Astrocyte (in vitro differentiated cells and primary cell): ENCODE data around the gene PTPRU. TPM values are rescaled to one million over a fixed set of nuclear protein-coding genes. Genes with fewer than 3 reads are reported as not detected.

Experiments
- DNase-seq: peaks from one replicate; pipeline ENCODE4 v3.0.0-alpha.2; 2010; ENCODE audit warnings: low read depth
- FAIRE-seq: peaks from 2 replicates; lab custom pipeline; 2011; peaks lifted over from hg19 to GRCh38; lab: Jason Lieb, UNC
- H2AFZ ChIP-seq: 2 replicates; pipeline ENCODE4 v1.6.0; 2012; ENCODE audit warnings: low read depth, low read length, inconsistent platforms
- H3K27ac ChIP-seq: 2 replicates; pipeline ENCODE4 v1.5.1; 2011; ENCODE audit warnings: low read depth, low read length, inconsistent platforms
- H3K27me3 ChIP-seq: 2 replicates; pipeline ENCODE4 v1.6.0; 2011; ENCODE audit warnings: low read length, inconsistent platforms; ENCODE audit not compliant: insufficient read depth
- H3K36me3 ChIP-seq: 2 replicates; pipeline ENCODE4 v1.5.1; 2011; ENCODE audit warnings: low read length, inconsistent platforms; ENCODE audit not compliant: insufficient read depth
- H3K4me1 ChIP-seq: 2 replicates; pipeline ENCODE4 v1.5.1; 2011; ENCODE audit warnings: low read length, inconsistent platforms; ENCODE audit not compliant: insufficient read depth
- H3K4me2 ChIP-seq: 2 replicates; pipeline ENCODE4 v1.6.0; 2012; ENCODE audit warnings: low read length, inconsistent platforms
- H3K4me3 ChIP-seq: 2 replicates; pipeline ENCODE4 v1.5.1; 2011; ENCODE audit warnings: low read depth, mild to moderate bottlenecking, low read length, inconsistent platforms; ENCODE audit not compliant: insufficient read depth
- H3K79me2 ChIP-seq: 2 replicates; pipeline ENCODE4 v1.6.0; 2012; ENCODE audit warnings: mild to moderate bottlenecking, low read length, inconsistent platforms; ENCODE audit not compliant: insufficient read depth
- H3K9ac ChIP-seq: 2 replicates; pipeline ENCODE4 v1.6.0; 2012; ENCODE audit warnings: mild to moderate bottlenecking, low read length, inconsistent platforms
- H3K9me3 ChIP-seq: 2 replicates; pipeline ENCODE4 v1.5.1; 2012; ENCODE audit warnings: low read depth, mild to moderate bottlenecking, low read length, inconsistent platforms; ENCODE audit not compliant: insufficient read depth
- H4K20me1 ChIP-seq: 2 replicates; pipeline ENCODE4 v1.6.0; 2012; ENCODE audit warnings: low read length, inconsistent platforms; ENCODE audit not compliant: insufficient read depth
- H3K27ac Mint-ChIP-seq: one replicate; pipeline ENCODE4 v1.8.0; 2021; ENCODE audit warnings: mild to moderate bottlenecking, mixed read lengths; ENCODE audit not compliant: unreplicated experiment
- H3K27me3 Mint-ChIP-seq: one replicate; pipeline ENCODE4 v1.8.0; 2021; ENCODE audit warnings: low read depth, mixed read lengths; ENCODE audit not compliant: unreplicated experiment
- H3K36me3 Mint-ChIP-seq: one replicate; pipeline ENCODE4 v1.8.0; 2021; ENCODE audit warnings: low read depth, mixed read lengths; ENCODE audit not compliant: unreplicated experiment
- H3K4me1 Mint-ChIP-seq: one replicate; pipeline ENCODE4 v1.8.0; 2021; ENCODE audit warnings: low read depth, mixed read lengths; ENCODE audit not compliant: unreplicated experiment
- H3K4me3 Mint-ChIP-seq: one replicate; pipeline ENCODE4 v1.8.0; 2021; ENCODE audit warnings: mild to moderate bottlenecking, moderate library complexity, mixed read lengths; ENCODE audit not compliant: unreplicated experiment
- H3K9me3 Mint-ChIP-seq: one replicate; pipeline ENCODE4 v1.8.0; 2021; ENCODE audit warnings: mild to moderate bottlenecking, mixed read lengths; ENCODE audit not compliant: unreplicated experiment
- CTCF ChIP-seq: IDR thresholded peaks from 2 replicates; pipeline ENCODE4 v1.5.1; 2011; ENCODE audit warnings: low read depth, mild to moderate bottlenecking, inconsistent platforms, low read length, moderate library complexity; ENCODE audit not compliant: insufficient read depth
- EZH2 ChIP-seq: IDR thresholded peaks from 2 replicates; pipeline ENCODE4 v1.6.1; 2012; ENCODE audit warnings: mild to moderate bottlenecking, low read length, inconsistent platforms; ENCODE audit not compliant: insufficient read depth
- total RNA-seq: library from RNA; stranded (reverse); gene quantifications from 2 replicates; pipeline ENCODE4 v1.2.1, GENCODE V29; 2021

The PTPRU gene
- total RNA-seq, 1 donor from 2014 or later = 36.6 TPM

- peaks cover 38% of the 10 kb centered on the region for H3K4me1 ChIP-seq
- Mint-ChIP-seq H3K36me3 (peaks cover 7% of the 10 kb centered on the region), H3K27me3 (peaks cover 16% of the 10 kb centered on the region), H3K4me1 (peaks cover 24% of the 10 kb centered on the region), H3K9me3 (peaks cover 3% of the 10 kb centered on the region), H3K4me3 (no peak overlapping the region), H3K27ac (no peak overlapping the region)
- H3K9ac ChIP-seq = peak overlapping the region; percentile 47
- no peak overlapping the region for H3K27ac ChIP-seq
- H3K27me3 ChIP-seq = no peaks in the 10 kb centered on the region
- DNase-seq (no peak), FAIRE-seq (no peak)
- TF ChIP-seq EZH2 (no peak), CTCF (no peak)
- H3K4me2 ChIP-seq = peak overlapping the region; percentile 88
- H3K36me3 ChIP-seq = no peaks in the 10 kb centered on the region
- peak overlapping the region; percentile 56 for H3K4me3 ChIP-seq
- H2AFZ ChIP-seq = peak overlapping the region; percentile 78
- H3K79me2 ChIP-seq = peaks cover 3% of the 10 kb centered on the region
- H4K20me1 ChIP-seq = peaks cover 14% of the 10 kb centered on the region
- no peaks in the 10 kb centered on the region for H3K9me3 ChIP-seq
These were observed 22.9 kb downstream of the PTPRU start for GRCh38 chr1:29258976-29259801.

- no peak for TF ChIP-seq CTCF
- TF ChIP-seq EZH2 = no peak
- peak overlapping the region; percentile 88 for H3K4me2 ChIP-seq
- H3K27ac Mint-ChIP-seq = no peak overlapping the region
- H2AFZ ChIP-seq = peak overlapping the region; percentile 78
- peak overlapping the region; percentile 56 for H3K4me3 ChIP-seq
- no peaks in the 10 kb centered on the region for H3K27me3 ChIP-seq
- H3K4me3 Mint-ChIP-seq = peak overlapping the region; percentile 84
- peaks cover 14% of the 10 kb centered on the region for H4K20me1 ChIP-seq
- no peaks in the 10 kb centered on the region for H3K36me3 ChIP-seq
- FAIRE-seq (no peak), DNase-seq (no peak)
- peaks cover 3% of the 10 kb centered on the region for H3K9me3 Mint-ChIP-seq
- H3K27me3 Mint-ChIP-seq = peaks cover 11% of the 10 kb centered on the region
- no peak overlapping the region for H3K27ac ChIP-seq
- H3K9me3 ChIP-seq = no peaks in the 10 kb centered on the region
- H3K4me1 Mint-ChIP-seq = peaks cover 20% of the 10 kb centered on the region
- H3K36me3 Mint-ChIP-seq = peaks cover 8% of the 10 kb centered on the region
- H3K79me2 ChIP-seq = peaks cover 3% of the 10 kb centered on the region
- H3K9ac ChIP-seq = peak overlapping the region; percentile 64
- peaks cover 35% of the 10 kb centered on the region for H3K4me1 ChIP-seq
These were observed 23.6 kb downstream of the PTPRU start for GRCh38 chr1:29259802-29260441.
